ENCODE measurements around the gene ANXA11.

DNA sequence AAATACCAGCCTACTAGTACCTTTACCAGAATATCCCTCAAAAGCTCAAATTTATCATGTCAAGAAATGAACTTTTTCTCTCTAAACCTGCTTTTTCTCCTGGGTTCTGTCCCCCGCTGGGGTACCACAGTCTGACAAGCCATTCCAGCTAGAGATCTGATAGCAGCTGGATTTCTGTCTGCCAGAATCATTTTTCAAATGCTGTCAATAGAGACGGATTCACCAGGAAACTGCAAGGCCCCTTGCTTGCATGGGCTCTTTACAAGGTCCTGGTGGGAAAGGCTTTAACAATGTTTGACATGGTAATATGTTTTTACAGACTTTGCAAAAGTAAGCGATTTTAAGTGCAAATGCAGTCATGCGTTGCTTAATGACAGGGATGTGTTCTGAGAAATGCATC lies 4.9 kb upstream of the ANXA11 start:
- no peak for TF ChIP-seq EZH2phosphoT487 (IDR thresholded peaks at IDR 0.05; ENCODE audit: low read depth, severe bottlenecking, unreplicated experiment)
- TF ChIP-seq, protein P1, sequence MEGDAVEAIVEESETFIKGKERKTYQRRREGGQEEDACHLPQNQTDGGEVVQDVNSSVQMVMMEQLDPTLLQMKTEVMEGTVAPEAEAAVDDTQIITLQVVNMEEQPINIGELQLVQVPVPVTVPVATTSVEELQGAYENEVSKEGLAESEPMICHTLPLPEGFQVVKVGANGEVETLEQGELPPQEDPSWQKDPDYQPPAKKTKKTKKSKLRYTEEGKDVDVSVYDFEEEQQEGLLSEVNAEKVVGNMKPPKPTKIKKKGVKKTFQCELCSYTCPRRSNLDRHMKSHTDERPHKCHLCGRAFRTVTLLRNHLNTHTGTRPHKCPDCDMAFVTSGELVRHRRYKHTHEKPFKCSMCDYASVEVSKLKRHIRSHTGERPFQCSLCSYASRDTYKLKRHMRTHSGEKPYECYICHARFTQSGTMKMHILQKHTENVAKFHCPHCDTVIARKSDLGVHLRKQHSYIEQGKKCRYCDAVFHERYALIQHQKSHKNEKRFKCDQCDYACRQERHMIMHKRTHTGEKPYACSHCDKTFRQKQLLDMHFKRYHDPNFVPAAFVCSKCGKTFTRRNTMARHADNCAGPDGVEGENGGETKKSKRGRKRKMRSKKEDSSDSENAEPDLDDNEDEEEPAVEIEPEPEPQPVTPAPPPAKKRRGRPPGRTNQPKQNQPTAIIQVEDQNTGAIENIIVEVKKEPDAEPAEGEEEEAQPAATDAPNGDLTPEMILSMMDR (IDR thresholded peaks at IDR 0.05; ENCODE audit: poor library complexity): no peak
- no peak for TF ChIP-seq EZH2 (IDR thresholded peaks at IDR 0.05; ENCODE audit: borderline replicate concordance)

All from hepatocyte (in vitro differentiated cells).